A549 (cell line): ENCODE data around the gene SEC14L6.

Source experiments
- BHLHE40 ChIP-seq: IDR thresholded peaks from 2 replicates; pipeline ENCODE4 v1.6.1; 2012; ENCODE audit warnings: low read depth, low read length, inconsistent platforms
- CEBPB ChIP-seq, 2 experiments: fragments of >200 bp in 1 of 2; sonication (Bioruptor Twin) in 1 of 2; formaldehyde crosslinking in 1 of 2; IDR thresholded peaks; 2 replicates each; pipeline ENCODE4 v1.6.1; 2012 to 2016
- CHD4 ChIP-seq: fragments of 200-600 bp; sonication (generic); IDR thresholded peaks from 2 replicates; pipeline ENCODE4 v1.6.1; 2016; ENCODE audit warnings: antibody characterized with exemption, mild to moderate bottlenecking, borderline replicate concordance
- CTCF ChIP-seq: fragments of >200 bp; sonication (Bioruptor Twin); formaldehyde crosslinking; IDR thresholded peaks from 3 replicates; pipeline ENCODE4 v1.5.1; 2016
- EP300 ChIP-seq, 2 experiments: fragments of >200 bp; sonication (Bioruptor Twin); formaldehyde crosslinking; IDR thresholded peaks; 2 replicates in 1 of 2; 3 replicates in 1 of 2; pipeline ENCODE4 v1.6.1; 2016 to 2017
- HOXA7 ChIP-seq: fragments of 250-450 bp; sonication (Bioruptor Pico); IDR thresholded peaks from 2 replicates; pipeline ENCODE4 v1.5.0; 2020; ENCODE audit warnings: mild to moderate bottlenecking, moderate library complexity
- NR3C1 ChIP-seq: fragments of >200 bp; sonication (Bioruptor Twin); formaldehyde crosslinking; IDR thresholded peaks from 3 replicates; pipeline ENCODE4 v1.6.1; 2017
- PBX3 ChIP-seq: IDR thresholded peaks from 2 replicates; pipeline ENCODE4 v1.6.1; 2012
- POLR2A ChIP-seq: IDR thresholded peaks from 2 replicates; pipeline ENCODE4 v1.6.1; 2012; ENCODE audit warnings: mild to moderate bottlenecking, low read length
- RAD21 ChIP-seq, 2 experiments: fragments of >200 bp in 1 of 2; sonication (Bioruptor Twin) in 1 of 2; formaldehyde crosslinking in 1 of 2; IDR thresholded peaks in 1 of 2; conservative IDR thresholded peaks in 1 of 2; 2 replicates in 1 of 2; 3 replicates in 1 of 2; pipeline ENCODE4 v1.6.1; 2012 to 2018; ENCODE audit warnings: inconsistent platforms in 1 of 2
- RARB ChIP-seq: fragments of 250-450 bp; sonication (Bioruptor Pico); IDR thresholded peaks from 2 replicates; pipeline ENCODE4 v1.8.0; 2021; ENCODE audit warnings: mild to moderate bottlenecking, moderate library complexity
- RCOR1 ChIP-seq: fragments of 150-350 bp; IDR thresholded peaks from 2 replicates; pipeline ENCODE4 v1.6.1; 2014; ENCODE audit warnings: antibody characterized with exemption, low read length, low read depth
- REST ChIP-seq: fragments of 200-600 bp; sonication (generic); IDR thresholded peaks from 2 replicates; pipeline ENCODE4 v1.6.1; 2016; ENCODE audit warnings: antibody characterized with exemption, mild to moderate bottlenecking, moderate library complexity

GRCh38 chr22:30596199-30596598 lies 49.7 kb upstream of the SEC14L6 start:
- TF ChIP-seq CTCF: no peak
- no peak for TF ChIP-seq POLR2A
- no peak for TF ChIP-seq PBX3
- TF ChIP-seq RCOR1: no peak
- TF ChIP-seq REST: no peak
- no peak for TF ChIP-seq RARB (CRISPR knock-in tag)
- TF ChIP-seq BHLHE40: no peak
- TF ChIP-seq EP300 (IDR thresholded peaks at IDR 0.05): no peak
- no peak for TF ChIP-seq HOXA7 (CRISPR knock-in tag)
- TF ChIP-seq NR3C1: no peak
- TF ChIP-seq CHD4: no peak
- no peak for TF ChIP-seq RAD21 (conservative IDR thresholded peaks at IDR 0.05 in 1 of 2, IDR thresholded peaks at IDR 0.05 in 1 of 2)
- no peak for TF ChIP-seq CEBPB (IDR thresholded peaks at IDR 0.05)
